ENCODE data around the gene DRD2. TPM values are rescaled to one million over a fixed set of nuclear protein-coding genes. Genes with fewer than 3 reads are reported as not detected.

Gene DRD2
- total and polyA plus RNA-seq, 2 experiments from 2014 or later: 0.07 to 0.24 TPM

DNA sequence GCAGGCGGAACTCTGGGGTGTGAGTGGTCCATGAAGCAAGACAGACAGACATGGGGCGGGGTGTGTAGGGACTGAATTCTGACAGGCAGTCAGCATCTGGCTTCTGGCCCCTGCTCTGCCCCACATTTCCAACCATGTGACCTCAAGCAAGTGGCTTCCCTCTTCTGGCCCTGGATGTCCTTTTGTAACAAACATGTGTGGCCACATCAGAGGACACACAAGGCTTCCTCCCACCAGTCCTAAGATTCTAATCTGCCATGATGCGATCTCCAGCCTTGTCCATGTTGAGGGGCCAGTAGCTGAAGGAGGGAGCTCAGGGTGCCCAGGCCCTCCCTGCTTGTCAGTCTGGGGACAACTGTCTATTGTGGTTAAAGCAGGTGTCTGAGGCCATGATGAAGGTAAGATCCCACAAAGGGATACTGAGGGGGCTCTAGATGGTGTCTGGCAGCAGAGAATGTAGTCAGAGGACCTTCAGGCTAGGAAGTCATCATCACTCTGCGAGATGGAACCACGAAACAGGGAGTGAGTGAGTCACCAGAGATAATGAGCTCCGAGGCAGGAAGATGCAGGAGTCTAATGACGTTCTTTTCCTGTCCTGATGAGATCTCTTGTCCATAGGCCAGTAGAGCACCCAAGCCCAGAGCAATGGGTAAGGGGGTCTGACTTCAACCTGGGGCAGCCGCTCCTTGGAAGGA lies 27.4 kb downstream of the DRD2 start:
- Histone ChIP-seq H3K27me3 (no peaks in the 10 kb centered on the region), H3K27ac (no peak overlapping the region), H3K4me1 (ENCODE audit: low read depth) (peaks cover 11% of the 10 kb centered on the region), H3K36me3 (no peaks in the 10 kb centered on the region), H3K4me3 (no peak overlapping the region), H3K9me3 (ENCODE audit: low read depth) (no peaks in the 10 kb centered on the region)
- TF ChIP-seq, protein P1, sequence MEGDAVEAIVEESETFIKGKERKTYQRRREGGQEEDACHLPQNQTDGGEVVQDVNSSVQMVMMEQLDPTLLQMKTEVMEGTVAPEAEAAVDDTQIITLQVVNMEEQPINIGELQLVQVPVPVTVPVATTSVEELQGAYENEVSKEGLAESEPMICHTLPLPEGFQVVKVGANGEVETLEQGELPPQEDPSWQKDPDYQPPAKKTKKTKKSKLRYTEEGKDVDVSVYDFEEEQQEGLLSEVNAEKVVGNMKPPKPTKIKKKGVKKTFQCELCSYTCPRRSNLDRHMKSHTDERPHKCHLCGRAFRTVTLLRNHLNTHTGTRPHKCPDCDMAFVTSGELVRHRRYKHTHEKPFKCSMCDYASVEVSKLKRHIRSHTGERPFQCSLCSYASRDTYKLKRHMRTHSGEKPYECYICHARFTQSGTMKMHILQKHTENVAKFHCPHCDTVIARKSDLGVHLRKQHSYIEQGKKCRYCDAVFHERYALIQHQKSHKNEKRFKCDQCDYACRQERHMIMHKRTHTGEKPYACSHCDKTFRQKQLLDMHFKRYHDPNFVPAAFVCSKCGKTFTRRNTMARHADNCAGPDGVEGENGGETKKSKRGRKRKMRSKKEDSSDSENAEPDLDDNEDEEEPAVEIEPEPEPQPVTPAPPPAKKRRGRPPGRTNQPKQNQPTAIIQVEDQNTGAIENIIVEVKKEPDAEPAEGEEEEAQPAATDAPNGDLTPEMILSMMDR (IDR thresholded peaks at IDR 0.05; ENCODE audit: low read depth, low read length): no peak
- peak in 1 of 2 donors; percentile 86 for DNase-seq (ENCODE audit: low read depth in 1 of 2, low spot score in 1 of 2)

DNA sequence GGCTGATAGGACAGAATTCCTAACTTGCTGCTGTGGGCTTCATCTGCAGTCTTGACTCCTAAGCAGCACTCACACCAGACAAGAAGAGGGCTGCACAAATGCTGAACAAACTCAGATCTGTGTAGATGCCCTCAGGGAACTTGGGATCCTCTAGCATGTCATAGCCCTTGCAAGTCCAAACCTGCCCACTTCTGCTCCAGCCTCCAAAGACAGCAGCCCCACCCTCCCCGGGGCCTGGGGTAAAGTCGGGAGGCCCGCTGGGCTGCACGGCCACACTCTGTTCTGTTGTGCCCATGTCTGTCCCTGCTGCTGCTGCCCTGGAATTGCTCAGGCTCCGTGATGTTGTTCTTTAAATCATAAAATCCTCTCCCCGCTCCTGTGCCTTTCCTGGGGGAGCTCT lies 28.3 kb downstream of the DRD2 start:
- Histone ChIP-seq H3K4me3 (no peak overlapping the region), H3K36me3 (no peaks in the 10 kb centered on the region), H3K4me1 (ENCODE audit: low read depth) (peaks cover 10% of the 10 kb centered on the region), H3K27ac (no peak overlapping the region), H3K9me3 (ENCODE audit: low read depth) (no peaks in the 10 kb centered on the region), H3K27me3 (no peaks in the 10 kb centered on the region)
- DNase-seq (ENCODE audit: low read depth in 1 of 2, low spot score in 1 of 2): no peak
- TF ChIP-seq, protein P1 (IDR thresholded peaks at IDR 0.05; ENCODE audit: low read depth, low read length): no peak

DNA sequence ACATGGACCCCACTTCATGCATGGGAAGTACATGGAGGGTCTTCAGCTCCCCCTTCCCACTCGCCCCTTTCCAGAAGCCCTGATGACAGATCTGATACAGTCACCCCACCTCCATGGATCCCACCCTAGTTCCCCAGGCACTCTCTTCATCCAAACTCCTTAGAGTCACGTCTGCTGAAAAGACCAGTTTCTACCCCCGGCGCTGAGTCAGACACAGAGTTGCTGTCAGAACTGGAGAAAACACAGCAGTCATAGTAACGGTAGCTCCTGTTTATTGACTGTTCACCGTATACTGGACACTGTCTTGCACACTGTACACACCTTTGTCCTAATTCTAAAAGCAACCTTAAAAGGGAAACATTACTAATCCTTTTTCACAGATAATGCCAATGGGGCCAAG lies 29.1 kb downstream of the DRD2 start:
- H3K9me3 ChIP-seq (ENCODE audit: low read depth): no peaks in the 10 kb centered on the region
- H3K4me1 ChIP-seq (ENCODE audit: low read depth): peaks cover 5% of the 10 kb centered on the region
- no peaks in the 10 kb centered on the region for H3K27me3 ChIP-seq
- no peak overlapping the region for H3K27ac ChIP-seq
- H3K36me3 ChIP-seq: no peaks in the 10 kb centered on the region
- DNase-seq (ENCODE audit: low read depth in 1 of 2, low spot score in 1 of 2): peak in 1 of 2 donors; percentile 70
- no peak overlapping the region for H3K4me3 ChIP-seq
- TF ChIP-seq, protein P1 (IDR thresholded peaks at IDR 0.05; ENCODE audit: low read depth, low read length): no peak

DNA sequence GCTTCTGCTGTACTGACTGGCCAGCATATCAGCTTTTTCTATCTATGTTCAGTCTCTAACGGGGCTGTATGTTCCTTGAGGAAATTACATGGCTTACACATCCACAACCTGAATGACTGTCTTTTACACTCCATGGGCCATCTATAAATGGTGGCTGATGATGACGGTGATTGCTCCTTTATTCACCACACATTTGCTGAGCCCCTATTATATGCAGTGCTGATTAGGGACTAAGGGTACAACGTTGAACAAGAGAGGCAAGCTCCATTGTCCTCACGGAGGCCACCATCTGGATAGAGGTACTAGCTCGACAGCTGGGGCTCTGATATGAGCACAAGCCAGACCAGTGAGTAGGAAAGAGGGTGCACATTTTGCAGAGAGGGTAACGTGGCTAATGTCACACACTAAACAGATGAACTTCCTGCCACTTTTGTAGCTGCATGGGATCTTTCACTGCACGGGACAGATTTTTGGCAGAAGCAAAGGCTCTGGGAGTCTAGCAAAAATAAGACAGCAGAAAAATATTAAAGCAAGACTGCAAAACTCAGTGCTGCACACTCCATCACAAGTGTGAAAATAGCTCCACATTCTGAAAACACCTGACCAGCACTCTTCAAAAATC lies 30.6 kb downstream of the DRD2 start:
- Histone ChIP-seq H3K27me3 (no peaks in the 10 kb centered on the region), H3K36me3 (no peaks in the 10 kb centered on the region), H3K4me1 (ENCODE audit: low read depth) (peaks cover 5% of the 10 kb centered on the region), H3K4me3 (no peak overlapping the region), H3K27ac (no peak overlapping the region), H3K9me3 (ENCODE audit: low read depth) (no peaks in the 10 kb centered on the region)
- DNase-seq (ENCODE audit: low read depth in 1 of 2, low spot score in 1 of 2): peak in 1 of 2 donors; percentile 29
- TF ChIP-seq, protein P1 (IDR thresholded peaks at IDR 0.05; ENCODE audit: low read depth, low read length): no peak

DNA sequence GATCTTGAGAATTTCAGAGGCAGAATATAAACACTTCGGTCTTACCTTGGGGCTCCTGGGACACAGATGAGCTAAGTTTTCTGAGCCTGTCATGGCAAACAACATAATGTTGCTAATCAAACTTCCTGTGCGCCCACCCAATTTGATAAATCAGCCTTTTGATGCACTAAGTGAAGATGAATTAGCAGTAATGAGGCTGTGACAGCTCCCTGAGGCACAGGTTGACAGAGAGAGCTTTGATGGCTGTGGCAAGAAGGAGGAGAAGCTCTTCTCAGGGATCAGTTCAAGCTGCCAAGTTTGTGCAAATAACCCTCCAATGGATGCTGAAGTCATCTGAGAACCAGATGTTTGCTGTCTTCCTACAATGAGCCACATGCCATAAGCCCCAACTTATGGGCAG lies 34.4 kb downstream of the DRD2 start:
- TF ChIP-seq, protein P1 (IDR thresholded peaks at IDR 0.05; ENCODE audit: low read depth, low read length): no peak
- peaks cover 5% of the 10 kb centered on the region for H3K4me1 ChIP-seq (ENCODE audit: low read depth)

More for the DNA sequence above, 34.4 kb downstream of the DRD2 start:
- Histone ChIP-seq H3K27ac (no peak overlapping the region), H3K36me3 (no peaks in the 10 kb centered on the region), H3K9me3 (ENCODE audit: low read depth) (no peaks in the 10 kb centered on the region), H3K27me3 (no peaks in the 10 kb centered on the region), H3K4me3 (no peak overlapping the region)
- no peak for DNase-seq (ENCODE audit: low read depth in 1 of 2, low spot score in 1 of 2)
